Heart right ventricle (tissue), 16 donors: ENCODE measurements around the gene PRKAA2. TPM values are rescaled to one million over a fixed set of nuclear protein-coding genes. Genes with fewer than 3 reads are reported as not detected.
A peak's percentile ranks its signal among the peaks of the same experiment; 100 is the strongest.

Source experiments
- ATAC-seq, 8 donors: fragments of 200-7000 bp; cut with Tn5 transposase; one replicate each; pipeline ENCODE4 v1.9.1; 2020; ENCODE audit warnings: mild to moderate bottlenecking in 8 of 8, moderate library complexity in 8 of 8, moderate number of reproducible peaks in 1 of 8
- DNase-seq, 2 donors: peaks; one replicate each; pipeline ENCODE4 v3.0.0-alpha.2; 2020
- H3K27ac ChIP-seq, 10 donors: fragments of 200-600 bp; sonication (generic) in 2 of 10; one replicate each; pipeline versions ENCODE4 v1.5.0 to v1.8.0; 2020 to 2022; ENCODE audit warnings: mild to moderate bottlenecking in 3 of 10
- H3K27me3 ChIP-seq, 7 donors: fragments of 200-600 bp; one replicate each; pipeline ENCODE4 v1.8.0; 2021 to 2022; ENCODE audit warnings: mild to moderate bottlenecking in 2 of 7
- H3K36me3 ChIP-seq, 9 donors: fragments of 200-600 bp; sonication (generic) in 1 of 9; one replicate each; pipeline versions ENCODE4 v1.5.0 to v1.8.0; 2020 to 2022; ENCODE audit warnings: mild to moderate bottlenecking in 2 of 9
- H3K4me1 ChIP-seq, 9 donors: fragments of 200-600 bp; sonication (generic) in 1 of 9; one replicate each; pipeline versions ENCODE4 v1.5.0 to v1.8.0; 2020 to 2022; ENCODE audit warnings: mild to moderate bottlenecking in 4 of 9
- H3K4me3 ChIP-seq, 10 donors: fragments of 200-600 bp; sonication (generic) in 2 of 10; one replicate each; pipeline versions ENCODE4 v1.5.0 to v1.8.0; 2020 to 2022; ENCODE audit warnings: mild to moderate bottlenecking in 7 of 10, moderate library complexity in 2 of 10
- H3K9me3 ChIP-seq, 11 donors: fragments of 200-600 bp in 10 of 11; sonication (generic) in 2 of 11; one replicate each; pipeline versions ENCODE4 v1.5.0 to v1.8.0; 2013 to 2022; ENCODE audit warnings: mild to moderate bottlenecking in 2 of 11, control low read depth in 1 of 11, moderate library complexity in 1 of 11
- CTCF ChIP-seq, 9 donors: fragments of 200-600 bp; sonication (generic) in 2 of 9; IDR thresholded peaks; one replicate each; pipeline versions ENCODE4 v1.5.0 to v1.8.0; 2021 to 2022; ENCODE audit warnings: antibody characterized with exemption in 9 of 9, mild to moderate bottlenecking in 5 of 9, moderate library complexity in 1 of 9
- WGBS, 2 donors: extraction: QIAGEN DNeasy Blood & Tissue Kit; methylation state at CpG; one replicate each; pipeline ENCODE4 v1.1.7; 2013; ENCODE audit warnings: inconsistent platforms in 1 of 2; 5-methylcytosine and 5-hydroxymethylcytosine counted together
- intact Hi-C, 10 donors: fragments of 100-400 bp; cut with DNase I; formaldehyde crosslinking; loops; one replicate each; pipeline versions ENCODE4 v1.11.1 to v1.14.2; 2022
- polyA plus RNA-seq, 2 donors: library from polyadenylated mRNA; stranded (reverse); fragments of 200-250 nt; gene quantifications; one replicate each; pipeline ENCODE4 v1.2.3, GENCODE V29; 2013
- total RNA-seq, 10 donors: library from RNA; stranded (reverse); fragmentation: NEBNext Ultra II Directional in 3 of 10; extraction: Animal tissue kit (Norgen Biotek cat#: 25700) in 3 of 10; gene quantifications; one replicate each; pipeline versions ENCODE4 v1.2.1 to v1.2.4, GENCODE V29; 2021 to 2023
- donor health status: Arrhythmogenic right ventricular cardiomyopathy.
- donor health status: ischemic (EF 13 %, LVEDD 7.1; RV severe dilation, severe dysfunction).
- donor health status: healthy with polysubstance abuse.
- donor health status: DM: no; HTN: yes; CAD: no.
- donor health status: DM: no; HTN: no; CAD: no.
- donor health status: ischemic (EF 25% LVEDD 6.9; RV normal size, moderate dysfunction).
- donor health status: ischemic (EF 25% LVEDD 5.7; RV mildly dilated, moderate dysfunction).
- donor health status: healthy.
- donor health status: DM: yes; HTN: yes; CAD: no.
- donor health status: Ischemic cardiomyopathy.
- donor health status: ischemic (EF 35%, LVEDD 5.7; RV mildly dilated, moderate dysfunction).
- donor health status: nonischemic (EF 11% LVEDD 7.7; RV severe dilation, severe dysfunction).
- donor health status: DM: yes; HTN: yes; CAD: no.
- donor health status: PGD.
- donor health status: ischemic (EF 29% LVEDD 5.4; RV normal size, mild dysfunction).
- donor health status: nonischemic (EF 23%, LVEDD 6.1; RV moderate dilation, normal function).

Gene PRKAA2
- total and polyA plus RNA-seq, 12 donors = 8.0 to 166 (median 124) TPM

GRCh38 chr1:56655991-56656613 is 11.0 kb downstream of the PRKAA2 start:
- Histone ChIP-seq H3K4me3 (no peak overlapping the region), H3K9me3 (peaks cover 0 to 22% (median 16%) of the 10 kb centered on the region in 11 donors), H3K27me3 (no peaks in the 10 kb centered on the region), H3K27ac (peak overlapping the region in 8 of 10 donors; percentile 22 to 91 (median 72)), H3K36me3 (peaks cover 0 to 13% (median 0%) of the 10 kb centered on the region in 9 donors), H3K4me1 (peaks cover 0 to 15% (median 7%) of the 10 kb centered on the region in 9 donors)
- TF ChIP-seq CTCF (IDR thresholded peaks at IDR 0.05) = no peak
- 81 to 97% methylated on average over 1 of the region's 1 CpG for WGBS, 2 donors
- ATAC-seq (no peak), DNase-seq (no peak)
- intact Hi-C loops = no loop called here

- TF ChIP-seq CTCF (IDR thresholded peaks at IDR 0.05) = no peak
- WGBS, 2 donors = 49 to 61% methylated on average over 4 of the region's 4 CpGs
- Histone ChIP-seq H3K9me3 (peaks cover 0 to 22% (median 16%) of the 10 kb centered on the region in 11 donors), H3K4me1 (peaks cover 0 to 16% (median 7%) of the 10 kb centered on the region in 9 donors), H3K27me3 (no peaks in the 10 kb centered on the region), H3K36me3 (peaks cover 0 to 13% (median 0%) of the 10 kb centered on the region in 9 donors), H3K27ac (peak overlapping the region in 7 of 10 donors; percentile 22 to 67 (median 58)), H3K4me3 (no peak overlapping the region)
- intact Hi-C loops = no loop called here
- DNase-seq (no peak), ATAC-seq (peak in 4 of 8 donors; percentile 44 to 75 (median 68))
Observed at GRCh38 chr1:56658254-56658653, 13.1 kb downstream of the PRKAA2 start.

- DNase-seq (no peak), ATAC-seq (no peak)
- peaks cover 0 to 13% (median 0%) of the 10 kb centered on the region in 9 donors for H3K36me3 ChIP-seq
- intact Hi-C loops = no loop called here
- H3K4me1 ChIP-seq = peaks cover 0 to 10% (median 0%) of the 10 kb centered on the region in 9 donors
- peaks cover 0 to 21% (median 16%) of the 10 kb centered on the region in 11 donors for H3K9me3 ChIP-seq
- 15 to 25% methylated on average over 1 of the region's 1 CpG for WGBS, 2 donors
- H3K4me3 ChIP-seq = no peak overlapping the region
- H3K27me3 ChIP-seq = no peaks in the 10 kb centered on the region
- peak overlapping the region in 5 of 10 donors; percentile 14 to 67 (median 52) for H3K27ac ChIP-seq
- no peak for TF ChIP-seq CTCF (IDR thresholded peaks at IDR 0.05)
Observed at GRCh38 chr1:56660293-56660692, 15.2 kb downstream of the PRKAA2 start.

GRCh38 chr1:56663846-56664245 is 18.7 kb downstream of the PRKAA2 start:
- Histone ChIP-seq H3K4me1 (peaks cover 0 to 27% (median 0%) of the 10 kb centered on the region in 9 donors), H3K36me3 (no peaks in the 10 kb centered on the region), H3K27ac (no peak overlapping the region)

More at GRCh38 chr1:56663846-56664245, 18.7 kb downstream of the PRKAA2 start:
- ATAC-seq = no peak
- H3K9me3 ChIP-seq = no peaks in the 10 kb centered on the region
- intact Hi-C loops = no loop called here
- TF ChIP-seq CTCF (IDR thresholded peaks at IDR 0.05) = no peak
- no peak overlapping the region for H3K4me3 ChIP-seq
- 90 to 94% methylated on average over 3 of the region's 3 CpGs for WGBS, 2 donors
- no peaks in the 10 kb centered on the region for H3K27me3 ChIP-seq
- DNase-seq = no peak
